Tongue (tissue), 2 donors: ENCODE data around the gene MMS19. TPM values are rescaled to one million over a fixed set of nuclear protein-coding genes. Genes with fewer than 3 reads are reported as not detected.
A peak's percentile ranks its signal among the peaks of the same experiment; 100 is the strongest.
"Not testable (repeated sequence)": the region's sequence is repeated elsewhere in the genome, so short reads cannot be mapped to it uniquely, and the experiment has no call there.

Source experiments
- DNase-seq: peaks from one replicate; pipeline ENCODE4 v3.0.0-alpha.2; 2015
- total RNA-seq: library from RNA; depleted of rRNA; stranded (reverse); fragments of >200 nt; gene quantifications from one replicate; pipeline ENCODE4 v1.2.3, GENCODE V29; 2014

Gene MMS19
- 127 TPM for total RNA-seq

- peak; percentile 100 for DNase-seq
Measured at GRCh38 chr10:97498076-97498840, at the start of gene MMS19. TSS of gene MMS19 (minus strand) at chr10:97498422. CDS start at chr10:97498384, 38 bp downstream.

GRCh38 chr10:97547962-97548361, 49.7 kb upstream of the MMS19 start:
- peak; percentile 67 for DNase-seq

- no peak for DNase-seq
Measured at GRCh38 chr10:97547271-97547600, 49.0 kb upstream of the MMS19 start.

GRCh38 chr10:97546456-97547270, 48.4 kb upstream of the MMS19 start:
- DNase-seq = peak; percentile 27

GRCh38 chr10:97543025-97543546, 44.9 kb upstream of the MMS19 start:
- peak; percentile 68 for DNase-seq

GRCh38 chr10:97542169-97543024, 44.2 kb upstream of the MMS19 start:
- DNase-seq = peak; percentile 87

GRCh38 chr10:97540669-97541500, 42.7 kb upstream of the MMS19 start:
- no peak for DNase-seq

GRCh38 chr10:97539523-97540200, 41.4 kb upstream of the MMS19 start:
- no peak for DNase-seq

GRCh38 chr10:97538839-97539238, 40.6 kb upstream of the MMS19 start:
- no peak for DNase-seq

GRCh38 chr10:97538411-97538810, 40.2 kb upstream of the MMS19 start:
- DNase-seq = no peak

GRCh38 chr10:97537186-97537869, 39.1 kb upstream of the MMS19 start:
- no peak for DNase-seq

- DNase-seq = no peak
Measured at GRCh38 chr10:97534746-97535367, 36.6 kb upstream of the MMS19 start.

- DNase-seq = no peak
Measured at GRCh38 chr10:97533888-97534287, 35.7 kb upstream of the MMS19 start.

- DNase-seq = peak; percentile 67
Measured at GRCh38 chr10:97532935-97533671, 34.9 kb upstream of the MMS19 start.

- no peak for DNase-seq
Measured at GRCh38 chr10:97531401-97531986, 33.3 kb upstream of the MMS19 start.

- no peak for DNase-seq
Measured at GRCh38 chr10:97529685-97530465, 31.7 kb upstream of the MMS19 start.

- not testable (repeated sequence) for DNase-seq
Measured at GRCh38 chr10:97528876-97529275, 30.7 kb upstream of the MMS19 start.

GRCh38 chr10:97525683-97526110, 27.5 kb upstream of the MMS19 start:
- no peak for DNase-seq
